Right lobe of liver (tissue), 6 donors: ENCODE results near the gene MIPEP. TPM values are rescaled to one million over a fixed set of nuclear protein-coding genes. Genes with fewer than 3 reads are reported as not detected.

Source experiments
- ATAC-seq, 4 donors: fragments of 200-7000 bp; cut with Tn5 transposase; one replicate each; pipeline ENCODE4 v1.9.1; 2020; ENCODE audit warnings: mild to moderate bottlenecking in 4 of 4, moderate library complexity in 4 of 4
- DNase-seq, 3 donors: peaks; one replicate each; pipeline ENCODE4 v3.0.0-alpha.2; 2020
- H3K27ac ChIP-seq, 3 donors: fragments of 200-600 bp; one replicate each; pipeline ENCODE4 v1.8.0; 2022
- H3K27me3 ChIP-seq, 2 donors: fragments of 200-600 bp; one replicate each; pipeline ENCODE4 v1.8.0; 2022
- H3K36me3 ChIP-seq, 4 donors: fragments of 200-600 bp; sonication (generic) in 1 of 4; one replicate each; pipeline versions ENCODE4 v1.5.1 to v1.8.0; 2017 to 2022; ENCODE audit warnings: control low read depth in 1 of 4
- H3K4me1 ChIP-seq, 4 donors: fragments of 200-600 bp; sonication (generic) in 1 of 4; one replicate each; pipeline versions ENCODE4 v1.5.1 to v1.8.0; 2017 to 2022; ENCODE audit warnings: control low read depth in 1 of 4
- H3K4me3 ChIP-seq, 3 donors: fragments of 200-600 bp; one replicate each; pipeline ENCODE4 v1.8.0; 2022
- H3K9me3 ChIP-seq, 4 donors: fragments of 200-600 bp; sonication (generic) in 1 of 4; one replicate each; pipeline versions ENCODE4 v1.5.1 to v1.8.0; 2017 to 2022; ENCODE audit warnings: control low read depth in 1 of 4
- POLR2A ChIP-seq: fragments of 450-650 bp; IDR thresholded peaks from one replicate; pipeline ENCODE4 v1.6.1; 2017; ENCODE audit warnings: antibody characterized with exemption, mild to moderate bottlenecking
- WGBS: methylation state at CpG from one replicate; pipeline ENCODE4 v1.1.6; 2018; ENCODE audit warnings: low coverage, low lambda C conversion rate; ENCODE audit not compliant: insufficient coverage; ENCODE audit errors: missing lambda C conversion rate; 5-methylcytosine and 5-hydroxymethylcytosine counted together
- intact Hi-C, 2 donors: fragments of 100-400 bp; cut with DNase I; formaldehyde crosslinking; loops; one replicate each; pipeline versions ENCODE4 v1.11.2 to v1.14.1; 2022
- total RNA-seq, 6 experiments: library from RNA; depleted of rRNA in 2 of 6; stranded (reverse); fragments of >200 nt in 2 of 6; fragmentation: NEBNext Ultra II Directional in 3 of 6; extraction: Animal tissue kit (Norgen Biotek cat#: 25700) in 3 of 6; gene quantifications; one replicate each; pipeline versions ENCODE4 v1.1.0 to v1.2.4, GENCODE V29; 2016 to 2023
- TF ChIP-seq, protein P1 (sequence below), 4 donors: fragments of 200-600 bp in 3 of 4; fragments of 450-650 bp in 1 of 4; IDR thresholded peaks; one replicate each; pipeline versions ENCODE4 v1.5.1 to v1.8.0; 2016 to 2022; ENCODE audit warnings: antibody characterized with exemption in 4 of 4, mild to moderate bottlenecking in 2 of 4
- donor health status: DM: no; HTN: yes; CAD: no.
- donor health status: DM: no; HTN: no; CAD: no.
- donor health status: DM: no; HTN: no; CAD: no.
- donor health status: DM: no; HTN: yes; CAD: no.
- donor health status: DM: no; HTN: yes; CAD: no.

The MIPEP gene
- total RNA-seq, 6 experiments from 2014 or later = 8.2 to 15.2 (median 11.8) TPM

DNA sequence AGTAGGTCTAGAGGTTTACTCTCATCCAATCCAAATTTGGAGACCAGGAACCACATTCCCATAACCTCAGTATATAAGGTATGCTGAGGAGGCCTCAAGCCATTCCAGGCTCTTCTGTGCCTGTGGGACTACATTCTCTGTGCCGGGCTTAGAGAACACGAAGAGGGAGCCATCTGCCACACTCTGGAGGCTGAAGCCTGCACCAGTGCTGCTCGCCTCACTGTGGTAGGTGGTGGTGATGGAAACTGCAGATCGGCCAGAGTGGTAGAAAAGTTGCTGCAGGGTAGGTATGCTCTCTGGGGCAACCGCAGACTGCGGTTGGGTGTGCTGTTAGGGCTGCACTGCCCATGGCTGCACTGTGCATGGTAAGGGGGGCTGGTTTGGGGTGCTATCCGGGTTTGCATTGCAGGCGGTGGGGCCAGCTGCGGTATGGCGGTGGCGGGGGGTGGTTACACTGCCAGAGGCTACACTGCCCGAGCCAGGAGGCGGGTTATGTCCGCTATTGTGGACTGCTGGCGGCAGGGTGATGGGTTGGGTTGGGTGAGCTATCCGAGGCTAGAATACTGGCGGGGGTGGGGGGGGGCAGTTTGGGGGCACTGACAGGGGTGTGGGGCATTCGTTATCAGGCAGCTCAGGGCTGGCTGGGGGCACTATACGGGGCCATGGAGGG lies 174.0 kb downstream of the MIPEP start:
- no peaks in the 10 kb centered on the region for H3K9me3 ChIP-seq
- no peak for TF ChIP-seq POLR2A
- TF ChIP-seq, protein P1, sequence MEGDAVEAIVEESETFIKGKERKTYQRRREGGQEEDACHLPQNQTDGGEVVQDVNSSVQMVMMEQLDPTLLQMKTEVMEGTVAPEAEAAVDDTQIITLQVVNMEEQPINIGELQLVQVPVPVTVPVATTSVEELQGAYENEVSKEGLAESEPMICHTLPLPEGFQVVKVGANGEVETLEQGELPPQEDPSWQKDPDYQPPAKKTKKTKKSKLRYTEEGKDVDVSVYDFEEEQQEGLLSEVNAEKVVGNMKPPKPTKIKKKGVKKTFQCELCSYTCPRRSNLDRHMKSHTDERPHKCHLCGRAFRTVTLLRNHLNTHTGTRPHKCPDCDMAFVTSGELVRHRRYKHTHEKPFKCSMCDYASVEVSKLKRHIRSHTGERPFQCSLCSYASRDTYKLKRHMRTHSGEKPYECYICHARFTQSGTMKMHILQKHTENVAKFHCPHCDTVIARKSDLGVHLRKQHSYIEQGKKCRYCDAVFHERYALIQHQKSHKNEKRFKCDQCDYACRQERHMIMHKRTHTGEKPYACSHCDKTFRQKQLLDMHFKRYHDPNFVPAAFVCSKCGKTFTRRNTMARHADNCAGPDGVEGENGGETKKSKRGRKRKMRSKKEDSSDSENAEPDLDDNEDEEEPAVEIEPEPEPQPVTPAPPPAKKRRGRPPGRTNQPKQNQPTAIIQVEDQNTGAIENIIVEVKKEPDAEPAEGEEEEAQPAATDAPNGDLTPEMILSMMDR (IDR thresholded peaks at IDR 0.05) = no peak
- WGBS = 92% methylated on average over 7 of the region's 19 CpGs
- DNase-seq (no peak), ATAC-seq (peak in 1 of 4 donors; percentile 33)
- H3K4me3 ChIP-seq = no peak overlapping the region
- no peak overlapping the region for H3K27ac ChIP-seq
- intact Hi-C loops = no loop called here
- H3K4me1 ChIP-seq = no peaks in the 10 kb centered on the region
- no peaks in the 10 kb centered on the region for H3K36me3 ChIP-seq
- H3K27me3 ChIP-seq = no peaks in the 10 kb centered on the region

DNA sequence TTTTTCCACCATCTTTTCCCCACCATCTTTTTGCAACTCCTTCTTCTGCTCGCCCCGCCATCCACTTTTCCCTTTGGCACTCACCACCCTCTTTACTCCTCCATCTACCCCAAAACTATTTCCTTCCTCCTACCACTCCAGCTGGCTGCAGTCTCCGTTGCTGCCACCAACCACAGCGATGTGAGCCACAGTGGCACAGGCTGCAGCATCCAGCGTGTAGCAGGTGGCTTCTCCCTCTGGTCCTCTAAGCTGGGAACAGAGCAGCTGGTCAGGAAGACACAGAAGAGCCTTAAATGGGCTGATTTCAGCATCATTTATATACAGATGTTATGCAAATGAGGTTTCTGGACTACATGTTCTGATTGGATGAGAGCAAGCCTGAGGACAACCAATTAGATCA lies 174.5 kb downstream of the MIPEP start:
- Histone ChIP-seq H3K36me3 (no peaks in the 10 kb centered on the region), H3K27ac (no peak overlapping the region), H3K9me3 (no peaks in the 10 kb centered on the region), H3K27me3 (no peaks in the 10 kb centered on the region), H3K4me3 (no peak overlapping the region), H3K4me1 (no peaks in the 10 kb centered on the region)
- WGBS = 74% methylated on average over 5 of the region's 5 CpGs
- TF ChIP-seq, protein P1 (IDR thresholded peaks at IDR 0.05) = no peak
- TF ChIP-seq POLR2A = no peak
- DNase-seq = no peak
- no peak for ATAC-seq
- intact Hi-C loops = no loop called here

DNA sequence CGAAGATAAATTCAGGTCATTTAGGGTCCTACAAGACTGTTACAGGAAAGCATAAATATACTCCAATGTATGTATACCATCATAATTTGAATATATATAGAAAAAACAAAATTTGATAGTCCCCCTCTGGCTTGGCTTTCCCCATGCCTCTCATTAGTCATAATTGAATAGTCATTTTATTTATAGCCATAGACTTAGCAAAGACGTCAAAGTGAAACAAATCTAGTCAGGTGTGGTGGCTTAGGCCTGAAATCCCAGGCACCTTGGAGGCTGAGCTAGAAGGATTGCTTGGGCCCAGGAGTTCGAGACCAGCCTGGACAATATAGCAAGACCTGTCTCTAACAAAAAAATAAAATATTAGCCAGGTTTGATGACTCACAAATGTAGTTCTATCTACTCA lies 177.8 kb downstream of the MIPEP start:
- no peaks in the 10 kb centered on the region for H3K9me3 ChIP-seq
- WGBS = 58% methylated on average over 3 of the region's 3 CpGs
- no peak overlapping the region for H3K27ac ChIP-seq
- intact Hi-C loops = no loop called here
- ATAC-seq (no peak), DNase-seq (no peak)
- no peaks in the 10 kb centered on the region for H3K4me1 ChIP-seq
- no peaks in the 10 kb centered on the region for H3K27me3 ChIP-seq
- TF ChIP-seq, protein P1 (IDR thresholded peaks at IDR 0.05) = no peak
- no peak for TF ChIP-seq POLR2A
- no peaks in the 10 kb centered on the region for H3K36me3 ChIP-seq
- no peak overlapping the region for H3K4me3 ChIP-seq

DNA sequence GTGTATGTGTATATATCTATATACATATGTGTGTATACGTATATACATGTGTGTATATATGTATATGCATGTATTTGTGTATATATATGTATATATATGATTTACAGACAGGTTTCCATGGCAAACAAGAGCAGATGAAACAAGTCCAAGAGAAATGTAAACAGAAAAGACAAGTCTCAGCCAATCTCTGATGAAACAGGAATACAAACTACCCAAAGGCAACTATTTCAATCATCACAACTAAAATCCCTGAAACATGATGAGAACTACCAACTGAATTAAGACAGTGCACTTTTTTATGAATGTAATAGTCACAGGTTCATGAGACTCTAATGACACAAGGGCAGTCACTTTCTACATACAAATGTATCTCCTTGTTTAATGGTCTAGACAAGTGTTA lies 178.8 kb downstream of the MIPEP start:
- Histone ChIP-seq H3K4me1 (no peaks in the 10 kb centered on the region), H3K27me3 (no peaks in the 10 kb centered on the region), H3K36me3 (no peaks in the 10 kb centered on the region), H3K4me3 (no peak overlapping the region), H3K27ac (no peak overlapping the region), H3K9me3 (no peaks in the 10 kb centered on the region)
- TF ChIP-seq, protein P1 (IDR thresholded peaks at IDR 0.05) = no peak
- no peak for TF ChIP-seq POLR2A
- DNase-seq (no peak), ATAC-seq (no peak)
- 88% methylated on average over 1 of the region's 1 CpG for WGBS
- intact Hi-C loops = no loop called here

DNA sequence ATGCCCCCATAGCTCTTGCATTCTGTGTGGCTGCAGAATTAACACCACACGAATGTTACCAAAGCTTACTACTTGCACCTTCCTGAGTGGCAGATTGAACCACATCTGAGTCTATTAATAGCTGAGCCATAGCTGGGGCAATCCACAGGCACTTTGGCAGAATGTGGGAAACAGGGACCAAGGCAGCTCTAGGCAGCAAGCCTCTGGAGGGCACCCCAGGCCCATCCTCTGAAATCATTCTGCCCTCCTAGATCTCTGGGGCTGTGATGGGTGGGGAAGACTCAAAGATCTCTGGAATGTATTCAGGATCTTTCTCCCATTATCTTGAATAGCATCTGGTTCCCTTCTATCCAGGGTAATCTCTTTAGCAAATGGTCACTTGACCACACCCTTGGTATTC lies 179.7 kb downstream of the MIPEP start:
- H3K9me3 ChIP-seq = no peaks in the 10 kb centered on the region
- ATAC-seq (no peak), DNase-seq (no peak)
- no peaks in the 10 kb centered on the region for H3K27me3 ChIP-seq
- intact Hi-C loops = no loop called here
- no peak for TF ChIP-seq POLR2A
- WGBS = 63% methylated on average over 1 of the region's 1 CpG
- H3K4me1 ChIP-seq = no peaks in the 10 kb centered on the region
- no peak overlapping the region for H3K27ac ChIP-seq
- no peaks in the 10 kb centered on the region for H3K36me3 ChIP-seq
- no peak overlapping the region for H3K4me3 ChIP-seq
